OCI-LY3 (cell line): ENCODE measurements around the gene HRG.

ENCODE experiments used
- H2AFZ ChIP-seq: fragments of 200-600, 300-600 bp; shearing (Covaris generic); 2 replicates; pipeline ENCODE4 v1.6.0; 2014; ENCODE audit warnings: antibody characterized with exemption, low read depth, low read length
- H3K27ac ChIP-seq: fragments of 200-600, 300-600 bp; sonication (generic); 2 replicates; pipeline ENCODE4 v1.5.1; 2014; ENCODE audit warnings: mild to moderate bottlenecking, low read length, moderate library complexity, mixed read lengths
- H3K27me3 ChIP-seq: fragments of 200-600, 300-600 bp; sonication (generic); 2 replicates; pipeline ENCODE4 v1.6.1; 2014; ENCODE audit warnings: low read depth, low read length, mixed read lengths
- H3K36me3 ChIP-seq: fragments of 200-600, 300-600 bp; sonication (generic); replicated peaks from 2 replicates; pipeline ENCODE3; 2014; ENCODE audit warnings: low read depth, low read length, mixed read lengths
- H3K4me1 ChIP-seq: fragments of 300-600, 200-600 bp; sonication (generic); 2 replicates; pipeline ENCODE4 v1.6.1; 2014; ENCODE audit warnings: low read length, mixed read lengths
- H3K4me2 ChIP-seq: fragments of 200-600, 300-600 bp; sonication (generic); 2 replicates; pipeline ENCODE4 v1.6.1; 2014; ENCODE audit warnings: low read length, mixed read lengths
- H3K4me3 ChIP-seq: fragments of 300-600, 200-600 bp; sonication (generic); 2 replicates; pipeline ENCODE4 v1.5.1; 2014; ENCODE audit warnings: antibody characterized with exemption, mild to moderate bottlenecking, low read length, moderate library complexity
- H3K79me2 ChIP-seq: fragments of 300-600, 200-600 bp; shearing (Covaris generic); 2 replicates; pipeline ENCODE4 v1.6.1; 2014; ENCODE audit warnings: mild to moderate bottlenecking, low read length, mixed read lengths
- H3K9ac ChIP-seq: fragments of 300-600, 200-600 bp; shearing (Covaris generic); 2 replicates; pipeline ENCODE4 v1.6.0; 2014; ENCODE audit warnings: mild to moderate bottlenecking, low read length, moderate library complexity
- H3K9me3 ChIP-seq: fragments of 200-600, 300-600 bp; shearing (Covaris generic); 2 replicates; pipeline ENCODE4 v1.6.1; 2014; ENCODE audit warnings: low read length, mixed read lengths; ENCODE audit not compliant: insufficient read depth
- H4K20me1 ChIP-seq: fragments of 200-600, 300-600 bp; sonication (generic); 2 replicates; pipeline ENCODE4 v1.6.1; 2016; ENCODE audit warnings: low read length, mixed read lengths; ENCODE audit not compliant: insufficient read depth
- EZH2phosphoT487 ChIP-seq: fragments of 200-600 bp; shearing (Covaris generic); IDR thresholded peaks from 2 replicates; pipeline ENCODE4 v1.6.1; 2018; ENCODE audit warnings: antibody characterized with exemption, mixed run types, low read depth
- TF ChIP-seq, protein P1 (sequence below): fragments of 200-600, 300-600 bp; sonication (generic); IDR thresholded peaks from 2 replicates; pipeline ENCODE4 v1.5.1; 2014; ENCODE audit warnings: antibody characterized with exemption, low read length, low read depth

The HRG gene

DNA sequence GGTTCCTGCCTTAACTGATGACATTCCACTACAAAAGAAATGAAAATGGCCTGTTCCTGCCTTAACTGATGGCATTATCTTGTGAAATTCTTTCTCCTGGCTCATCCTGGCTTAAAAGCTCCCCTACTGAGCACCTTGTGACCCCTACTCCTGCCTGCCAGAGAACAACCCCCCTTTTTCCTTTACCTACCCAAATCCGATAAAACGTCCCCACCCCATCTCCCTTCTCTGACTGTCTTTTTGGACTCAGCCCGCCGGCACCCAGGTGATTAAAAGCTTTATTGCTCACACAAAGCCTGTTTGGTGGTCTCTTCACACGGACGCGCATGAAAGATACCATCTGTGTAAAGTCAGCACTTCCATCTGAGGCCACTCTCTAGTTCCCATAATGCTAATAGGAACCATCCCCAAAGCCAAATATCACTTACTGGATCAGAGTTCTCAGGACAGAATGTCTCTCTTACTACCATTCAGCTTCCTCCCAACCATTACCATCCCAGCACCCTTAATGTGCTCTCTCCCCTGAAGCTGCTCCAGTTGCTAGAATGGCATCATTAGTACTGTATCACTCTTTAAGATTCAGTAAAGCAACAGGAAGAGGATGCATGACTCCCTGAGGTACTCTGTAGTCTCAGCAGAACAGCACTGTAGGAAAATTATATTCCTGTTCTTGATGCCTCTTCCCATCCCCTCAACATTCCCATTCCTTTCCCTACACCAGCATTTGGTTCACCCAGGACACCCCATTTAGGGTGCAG is 2.3 kb upstream of the HRG start:
- no peak overlapping the region for H3K27ac ChIP-seq

DNA sequence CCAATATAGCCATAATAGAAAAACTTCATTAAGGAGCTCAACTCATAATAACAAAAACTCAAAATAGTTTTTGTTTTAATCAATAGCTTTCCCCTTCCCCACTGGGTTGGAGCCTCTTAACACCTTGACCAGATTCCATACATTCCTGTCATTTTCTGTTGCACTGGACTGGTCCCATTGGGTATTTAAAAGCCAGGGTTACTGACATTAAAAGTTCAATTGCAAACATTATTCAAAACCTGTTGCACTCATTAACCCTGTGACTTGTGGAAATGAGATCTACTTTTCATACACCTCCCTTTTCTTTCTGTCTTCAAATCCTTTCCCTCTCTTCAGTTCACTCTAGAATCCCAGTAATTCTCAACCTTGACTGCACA is 1.7 kb upstream of the HRG start:
- Histone ChIP-seq H3K4me2 (no peak overlapping the region), H3K9ac (no peak overlapping the region), H3K4me3 (no peak overlapping the region), H4K20me1 (no peaks in the 10 kb centered on the region), H3K27me3 (peaks cover 6% of the 10 kb centered on the region), H3K4me1 (no peaks in the 10 kb centered on the region), H2AFZ (no peak overlapping the region), H3K36me3 (no peaks in the 10 kb centered on the region), H3K9me3 (no peaks in the 10 kb centered on the region), H3K79me2 (no peaks in the 10 kb centered on the region), H3K27ac (no peak overlapping the region)
- TF ChIP-seq, protein P1, sequence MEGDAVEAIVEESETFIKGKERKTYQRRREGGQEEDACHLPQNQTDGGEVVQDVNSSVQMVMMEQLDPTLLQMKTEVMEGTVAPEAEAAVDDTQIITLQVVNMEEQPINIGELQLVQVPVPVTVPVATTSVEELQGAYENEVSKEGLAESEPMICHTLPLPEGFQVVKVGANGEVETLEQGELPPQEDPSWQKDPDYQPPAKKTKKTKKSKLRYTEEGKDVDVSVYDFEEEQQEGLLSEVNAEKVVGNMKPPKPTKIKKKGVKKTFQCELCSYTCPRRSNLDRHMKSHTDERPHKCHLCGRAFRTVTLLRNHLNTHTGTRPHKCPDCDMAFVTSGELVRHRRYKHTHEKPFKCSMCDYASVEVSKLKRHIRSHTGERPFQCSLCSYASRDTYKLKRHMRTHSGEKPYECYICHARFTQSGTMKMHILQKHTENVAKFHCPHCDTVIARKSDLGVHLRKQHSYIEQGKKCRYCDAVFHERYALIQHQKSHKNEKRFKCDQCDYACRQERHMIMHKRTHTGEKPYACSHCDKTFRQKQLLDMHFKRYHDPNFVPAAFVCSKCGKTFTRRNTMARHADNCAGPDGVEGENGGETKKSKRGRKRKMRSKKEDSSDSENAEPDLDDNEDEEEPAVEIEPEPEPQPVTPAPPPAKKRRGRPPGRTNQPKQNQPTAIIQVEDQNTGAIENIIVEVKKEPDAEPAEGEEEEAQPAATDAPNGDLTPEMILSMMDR, result no peak
- TF ChIP-seq EZH2phosphoT487, result no peak

More for the DNA sequence above, 2.3 kb upstream of the HRG start:
- Histone ChIP-seq H4K20me1 (no peaks in the 10 kb centered on the region), H3K27me3 (peaks cover 6% of the 10 kb centered on the region), H3K79me2 (no peaks in the 10 kb centered on the region), H3K4me1 (no peaks in the 10 kb centered on the region), H3K9ac (no peak overlapping the region), H3K4me3 (no peak overlapping the region), H2AFZ (no peak overlapping the region), H3K36me3 (no peaks in the 10 kb centered on the region), H3K4me2 (no peak overlapping the region), H3K9me3 (no peaks in the 10 kb centered on the region)
- TF ChIP-seq, protein P1, result no peak
- TF ChIP-seq EZH2phosphoT487, result no peak

DNA sequence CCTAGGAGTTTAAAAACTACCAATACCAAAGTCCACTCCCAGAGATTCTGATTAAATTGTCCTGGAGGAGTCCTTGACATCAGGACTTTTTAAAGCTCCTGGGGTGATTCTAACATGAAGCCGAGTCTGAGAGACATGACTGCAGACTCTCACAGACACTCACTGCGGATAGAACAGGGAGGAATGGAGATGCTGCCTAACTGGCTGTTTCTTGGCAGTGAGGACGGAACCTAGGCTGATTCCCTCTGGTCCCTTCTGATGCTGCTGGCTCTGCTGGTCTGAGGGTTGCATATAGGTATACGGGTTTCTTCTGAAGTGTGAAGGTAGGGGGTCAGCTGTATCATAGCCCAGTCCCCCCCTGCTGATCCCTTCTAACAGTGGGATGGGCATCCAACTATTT is 1.3 kb upstream of the HRG start:
- Histone ChIP-seq H3K79me2 (no peaks in the 10 kb centered on the region), H3K27ac (no peak overlapping the region), H3K9me3 (no peaks in the 10 kb centered on the region), H3K4me1 (no peaks in the 10 kb centered on the region; the same call in 1 of the 2 replicates), H4K20me1 (no peaks in the 10 kb centered on the region), H3K9ac (no peak overlapping the region), H3K4me3 (no peak overlapping the region), H2AFZ (no peak overlapping the region), H3K36me3 (no peaks in the 10 kb centered on the region), H3K27me3 (peaks cover 6% of the 10 kb centered on the region), H3K4me2 (no peak overlapping the region)
- no peak for TF ChIP-seq EZH2phosphoT487
- TF ChIP-seq, protein P1, result no peak

DNA sequence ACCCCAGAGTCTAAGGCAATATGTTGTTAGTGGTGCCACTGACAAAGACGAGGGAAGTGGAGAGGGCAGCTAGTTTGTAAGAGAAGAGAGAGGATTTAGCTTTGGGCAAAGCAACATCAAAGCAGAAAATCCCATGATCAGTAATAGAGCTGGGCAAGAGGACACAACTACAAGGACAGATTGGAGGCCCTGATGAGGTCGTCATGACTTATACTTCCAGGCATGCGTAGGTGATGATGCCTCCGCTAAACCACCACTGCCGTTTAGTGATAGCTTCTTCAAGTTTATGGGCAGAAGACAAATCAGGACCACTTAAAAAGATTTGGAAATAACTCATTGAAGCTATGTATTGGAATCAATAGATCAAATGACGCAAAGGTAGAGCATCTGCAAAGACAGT is 2.6 kb downstream of the HRG start:
- H3K36me3 ChIP-seq, result no peaks in the 10 kb centered on the region
- H4K20me1 ChIP-seq, result no peaks in the 10 kb centered on the region
- no peak overlapping the region for H3K9ac ChIP-seq
- no peak overlapping the region for H3K27ac ChIP-seq
- no peaks in the 10 kb centered on the region; the same call in 1 of the 2 replicates for H3K4me1 ChIP-seq
- H3K9me3 ChIP-seq, result no peaks in the 10 kb centered on the region
- no peak for TF ChIP-seq EZH2phosphoT487
- TF ChIP-seq, protein P1, result no peak
- H3K79me2 ChIP-seq, result no peaks in the 10 kb centered on the region
- no peak overlapping the region for H3K4me2 ChIP-seq
- H3K27me3 ChIP-seq, result peaks cover 8% of the 10 kb centered on the region
- H3K4me3 ChIP-seq, result no peak overlapping the region
- H2AFZ ChIP-seq, result no peak overlapping the region
